Heart right ventricle (tissue), 16 donors: ENCODE measurements around the gene KNSTRN. TPM values are rescaled to one million over a fixed set of nuclear protein-coding genes. Genes with fewer than 3 reads are reported as not detected.

Experiments used
- ATAC-seq, 8 donors: fragments of 200-7000 bp; cut with Tn5 transposase; one replicate each; pipeline ENCODE4 v1.9.1; 2020; ENCODE audit warnings: mild to moderate bottlenecking in 8 of 8, moderate library complexity in 8 of 8, moderate number of reproducible peaks in 1 of 8
- DNase-seq, 2 donors: peaks; one replicate each; pipeline ENCODE4 v3.0.0-alpha.2; 2020
- H3K27ac ChIP-seq, 10 donors: fragments of 200-600 bp; sonication (generic) in 2 of 10; one replicate each; pipeline versions ENCODE4 v1.5.0 to v1.8.0; 2020 to 2022; ENCODE audit warnings: mild to moderate bottlenecking in 3 of 10
- H3K27me3 ChIP-seq, 7 donors: fragments of 200-600 bp; one replicate each; pipeline ENCODE4 v1.8.0; 2021 to 2022; ENCODE audit warnings: mild to moderate bottlenecking in 2 of 7
- H3K36me3 ChIP-seq, 9 donors: fragments of 200-600 bp; sonication (generic) in 1 of 9; one replicate each; pipeline versions ENCODE4 v1.5.0 to v1.8.0; 2020 to 2022; ENCODE audit warnings: mild to moderate bottlenecking in 2 of 9
- H3K4me1 ChIP-seq, 9 donors: fragments of 200-600 bp; sonication (generic) in 1 of 9; one replicate each; pipeline versions ENCODE4 v1.5.0 to v1.8.0; 2020 to 2022; ENCODE audit warnings: mild to moderate bottlenecking in 4 of 9
- H3K4me3 ChIP-seq, 10 donors: fragments of 200-600 bp; sonication (generic) in 2 of 10; one replicate each; pipeline versions ENCODE4 v1.5.0 to v1.8.0; 2020 to 2022; ENCODE audit warnings: mild to moderate bottlenecking in 7 of 10, moderate library complexity in 2 of 10
- H3K9me3 ChIP-seq, 11 donors: fragments of 200-600 bp in 10 of 11; sonication (generic) in 2 of 11; one replicate each; pipeline versions ENCODE4 v1.5.0 to v1.8.0; 2013 to 2022; ENCODE audit warnings: mild to moderate bottlenecking in 2 of 11, control low read depth in 1 of 11, moderate library complexity in 1 of 11
- WGBS, 2 donors: extraction: QIAGEN DNeasy Blood & Tissue Kit; methylation state at CpG; one replicate each; pipeline ENCODE4 v1.1.7; 2013; ENCODE audit warnings: inconsistent platforms in 1 of 2; 5-methylcytosine and 5-hydroxymethylcytosine counted together
- intact Hi-C, 10 donors: fragments of 100-400 bp; cut with DNase I; formaldehyde crosslinking; loops; one replicate each; pipeline versions ENCODE4 v1.11.1 to v1.14.2; 2022
- polyA plus RNA-seq, 2 donors: library from polyadenylated mRNA; stranded (reverse); fragments of 200-250 nt; gene quantifications; one replicate each; pipeline ENCODE4 v1.2.3, GENCODE V29; 2013
- total RNA-seq, 10 donors: library from RNA; stranded (reverse); fragmentation: NEBNext Ultra II Directional in 3 of 10; extraction: Animal tissue kit (Norgen Biotek cat#: 25700) in 3 of 10; gene quantifications; one replicate each; pipeline versions ENCODE4 v1.2.1 to v1.2.4, GENCODE V29; 2021 to 2023
- TF ChIP-seq, protein P1 (sequence below), 9 donors: fragments of 200-600 bp; sonication (generic) in 2 of 9; IDR thresholded peaks; one replicate each; pipeline versions ENCODE4 v1.5.0 to v1.8.0; 2021 to 2022; ENCODE audit warnings: antibody characterized with exemption in 9 of 9, mild to moderate bottlenecking in 5 of 9, moderate library complexity in 1 of 9
- donor health status: Arrhythmogenic right ventricular cardiomyopathy.
- donor health status: ischemic (EF 13 %, LVEDD 7.1; RV severe dilation, severe dysfunction).
- donor health status: healthy with polysubstance abuse.
- donor health status: DM: no; HTN: yes; CAD: no.
- donor health status: DM: no; HTN: no; CAD: no.
- donor health status: ischemic (EF 25% LVEDD 6.9; RV normal size, moderate dysfunction).
- donor health status: ischemic (EF 25% LVEDD 5.7; RV mildly dilated, moderate dysfunction).
- donor health status: healthy.
- donor health status: DM: yes; HTN: yes; CAD: no.
- donor health status: Ischemic cardiomyopathy.
- donor health status: ischemic (EF 35%, LVEDD 5.7; RV mildly dilated, moderate dysfunction).
- donor health status: nonischemic (EF 11% LVEDD 7.7; RV severe dilation, severe dysfunction).
- donor health status: DM: yes; HTN: yes; CAD: no.
- donor health status: PGD.
- donor health status: ischemic (EF 29% LVEDD 5.4; RV normal size, mild dysfunction).
- donor health status: nonischemic (EF 23%, LVEDD 6.1; RV moderate dilation, normal function).

Gene KNSTRN
- total and polyA plus RNA-seq, 12 donors: 5.3 to 16.0 (median 8.3) TPM

DNA sequence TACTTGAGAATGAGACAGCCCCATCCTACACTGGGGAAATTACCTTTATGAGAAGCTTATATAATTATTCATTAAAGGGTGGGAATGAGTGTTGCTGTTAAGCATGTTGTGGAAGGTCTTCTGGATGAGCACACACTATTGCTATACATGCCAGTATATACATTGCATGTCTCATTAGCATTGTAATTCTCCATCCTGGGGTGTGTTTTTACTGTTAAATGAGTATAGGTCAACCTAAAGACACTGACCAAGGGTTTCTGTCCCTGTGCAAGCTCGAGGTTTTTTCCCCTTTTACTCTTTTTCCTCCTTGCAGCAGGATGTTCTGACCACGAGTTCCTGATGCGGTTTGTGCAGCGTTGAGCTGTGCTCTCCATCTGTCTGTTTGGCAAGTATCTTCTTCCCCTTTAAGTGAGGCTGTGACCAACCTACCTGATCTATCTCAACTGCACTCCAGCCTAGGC is 15.9 kb downstream of the KNSTRN start:
- 71 to 85% methylated on average over 4 of the region's 4 CpGs for WGBS, 2 donors
- TF ChIP-seq, protein P1, sequence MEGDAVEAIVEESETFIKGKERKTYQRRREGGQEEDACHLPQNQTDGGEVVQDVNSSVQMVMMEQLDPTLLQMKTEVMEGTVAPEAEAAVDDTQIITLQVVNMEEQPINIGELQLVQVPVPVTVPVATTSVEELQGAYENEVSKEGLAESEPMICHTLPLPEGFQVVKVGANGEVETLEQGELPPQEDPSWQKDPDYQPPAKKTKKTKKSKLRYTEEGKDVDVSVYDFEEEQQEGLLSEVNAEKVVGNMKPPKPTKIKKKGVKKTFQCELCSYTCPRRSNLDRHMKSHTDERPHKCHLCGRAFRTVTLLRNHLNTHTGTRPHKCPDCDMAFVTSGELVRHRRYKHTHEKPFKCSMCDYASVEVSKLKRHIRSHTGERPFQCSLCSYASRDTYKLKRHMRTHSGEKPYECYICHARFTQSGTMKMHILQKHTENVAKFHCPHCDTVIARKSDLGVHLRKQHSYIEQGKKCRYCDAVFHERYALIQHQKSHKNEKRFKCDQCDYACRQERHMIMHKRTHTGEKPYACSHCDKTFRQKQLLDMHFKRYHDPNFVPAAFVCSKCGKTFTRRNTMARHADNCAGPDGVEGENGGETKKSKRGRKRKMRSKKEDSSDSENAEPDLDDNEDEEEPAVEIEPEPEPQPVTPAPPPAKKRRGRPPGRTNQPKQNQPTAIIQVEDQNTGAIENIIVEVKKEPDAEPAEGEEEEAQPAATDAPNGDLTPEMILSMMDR (IDR thresholded peaks at IDR 0.05): no peak
- H3K27ac ChIP-seq: peak overlapping the region in 2 of 10 donors; percentile 1 to 28
- peak in 3 of 8 donors; percentile 53 to 65 (median 63) for ATAC-seq
- peaks cover 0 to 11% (median 4%) of the 10 kb centered on the region in 9 donors for H3K36me3 ChIP-seq
- intact Hi-C loops: loop anchor here in 1 of 10 donors (10.0 kb wide), 1 partner anchor 184 kb away; no protein-coding TSS in a partner anchor
- no peaks in the 10 kb centered on the region for H3K27me3 ChIP-seq
- no peak for DNase-seq
- H3K9me3 ChIP-seq: no peaks in the 10 kb centered on the region
- peaks cover 0 to 28% (median 0%) of the 10 kb centered on the region in 9 donors for H3K4me1 ChIP-seq
- no peak overlapping the region for H3K4me3 ChIP-seq

DNA sequence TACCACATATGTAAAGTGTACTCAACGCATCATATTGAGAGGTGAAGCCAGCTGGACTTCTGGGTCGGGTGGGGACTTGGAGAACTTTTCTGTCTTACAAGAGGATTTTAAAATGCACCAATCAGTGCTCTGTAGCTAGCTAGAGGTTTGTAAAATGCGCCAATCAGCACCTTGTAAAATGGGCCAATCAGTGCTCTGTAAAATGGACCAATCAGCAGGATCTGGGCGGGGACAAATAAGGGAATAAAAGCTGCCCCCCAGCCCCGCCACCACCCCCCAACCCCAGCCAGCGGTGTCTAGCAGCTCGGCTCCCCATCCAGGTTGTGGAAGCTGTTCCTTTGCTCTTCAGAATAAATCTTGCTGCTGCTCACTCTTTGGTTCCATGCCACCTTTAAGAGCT is 16.8 kb downstream of the KNSTRN start:
- WGBS, 2 donors: 82 to 94% methylated on average over 7 of the region's 7 CpGs
- no peak for ATAC-seq
- Histone ChIP-seq H3K27ac (no peak overlapping the region), H3K4me3 (no peak overlapping the region), H3K27me3 (no peaks in the 10 kb centered on the region), H3K36me3 (peaks cover 0 to 2% (median 0%) of the 10 kb centered on the region in 9 donors), H3K9me3 (no peaks in the 10 kb centered on the region), H3K4me1 (peaks cover 0 to 28% (median under 1%) of the 10 kb centered on the region in 9 donors)
- intact Hi-C loops: loop anchor here in 1 of 10 donors (10.0 kb wide), 1 partner anchor 185 kb away; no protein-coding TSS in a partner anchor
- no peak for DNase-seq
- TF ChIP-seq, protein P1 (IDR thresholded peaks at IDR 0.05): no peak

DNA sequence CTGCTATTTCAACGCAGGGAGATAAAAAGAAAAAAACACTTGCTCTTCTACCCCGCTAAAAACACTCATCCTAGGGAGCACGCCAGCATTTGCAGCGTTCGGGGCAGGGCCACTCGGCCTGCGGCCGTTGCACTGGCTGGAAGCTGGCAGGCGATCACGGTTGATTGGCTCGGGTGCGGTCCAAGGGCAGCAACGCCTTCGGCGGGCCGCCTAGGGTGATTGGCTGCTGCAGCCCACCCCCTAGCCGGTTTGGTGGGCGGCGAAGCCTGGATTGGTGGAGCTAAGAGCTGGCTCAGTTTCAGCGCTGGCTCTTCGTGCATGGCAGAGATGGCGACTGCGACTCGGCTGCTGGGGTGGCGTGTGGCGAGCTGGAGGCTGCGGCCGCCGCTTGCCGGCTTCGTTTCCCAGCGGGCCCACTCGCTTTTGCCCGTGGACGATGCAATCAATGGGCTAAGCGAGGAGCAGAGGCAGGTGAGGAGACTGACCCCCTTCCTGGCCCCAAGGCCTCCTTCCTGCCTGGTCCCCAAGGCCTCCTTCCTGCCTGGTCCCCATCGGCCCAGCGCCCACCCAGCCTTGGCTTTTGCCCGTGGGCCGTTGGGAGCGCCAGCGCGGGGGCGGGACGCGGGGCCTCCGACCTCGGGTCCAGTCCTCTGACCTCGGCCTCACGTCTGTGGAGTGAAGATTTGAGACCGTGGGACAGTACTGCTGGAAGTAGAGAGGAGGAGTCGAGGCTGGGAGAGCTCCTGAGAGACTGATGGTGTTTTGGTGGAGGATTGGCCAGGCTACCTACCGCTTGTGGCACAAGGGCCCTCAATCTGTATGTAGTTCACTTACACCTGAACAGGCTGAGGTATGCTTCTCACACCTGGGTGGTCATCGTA is 23.2 kb downstream of the KNSTRN start, which contains the start of gene IVD:
IVD (plus strand) TSS at position 295 of the 881 bp plus-strand sequence; CDS start at position 328, 33 bp downstream.
- TF ChIP-seq, protein P1 (IDR thresholded peaks at IDR 0.05): no peak
- peak; percentile 99 to 100 (median 100) for ATAC-seq
- H3K27me3 ChIP-seq: no peaks in the 10 kb centered on the region
- peaks cover 0 to 33% (median 15%) of the 10 kb centered on the region in 9 donors for H3K36me3 ChIP-seq
- peaks cover 0 to 31% (median 23%) of the 10 kb centered on the region in 9 donors for H3K4me1 ChIP-seq
- peak within 1 kb of the TSS in 9 of 10 donors; percentile 62 to 87 (median 78) for H3K27ac ChIP-seq
- intact Hi-C loops: loop anchor here in 5 of 10 donors (1.0 to 5.0 kb wide), 6 partner anchors 23 to 88 kb away; partner anchors contain the start of gene KNSTRN (in 2 of the 5)
- WGBS, 2 donors: 2% methylated on average over 54 of the region's 54 CpGs
- peak; percentile 95 to 96 for DNase-seq
- peak within 1 kb of the TSS; percentile 67 to 98 (median 82) for H3K4me3 ChIP-seq
- H3K9me3 ChIP-seq: no peaks in the 10 kb centered on the region

DNA sequence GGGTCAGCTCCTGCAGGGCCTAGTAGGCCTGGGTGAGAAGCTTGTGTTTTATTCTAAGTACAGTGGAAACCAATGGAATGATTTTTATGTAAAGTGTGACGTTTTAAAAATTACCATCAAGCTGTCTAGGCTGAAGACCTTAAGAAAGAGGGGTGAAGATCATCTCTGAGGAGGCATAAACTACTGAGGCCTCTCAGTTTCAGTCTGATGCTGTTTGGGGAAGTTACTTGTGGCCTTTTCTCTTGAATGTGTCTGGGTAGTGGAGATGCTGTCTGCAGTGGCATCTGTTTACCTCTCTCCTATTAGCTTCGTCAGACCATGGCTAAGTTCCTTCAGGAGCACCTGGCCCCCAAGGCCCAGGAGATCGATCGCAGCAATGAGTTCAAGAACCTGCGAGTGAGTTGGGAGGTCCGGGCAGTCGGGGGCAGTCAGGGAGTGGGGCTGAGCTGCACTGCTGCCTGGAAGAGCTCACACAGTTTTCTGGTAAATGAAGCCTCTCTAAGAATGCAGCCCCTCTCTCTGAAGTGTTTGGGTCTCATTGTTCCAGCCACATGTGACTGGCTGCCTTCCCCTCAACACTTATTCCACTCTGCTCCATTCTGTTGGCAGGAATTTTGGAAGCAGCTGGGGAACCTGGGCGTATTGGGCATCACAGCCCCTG is 24.9 kb downstream of the KNSTRN start:
- Histone ChIP-seq H3K4me1 (peaks cover 0 to 31% (median 23%) of the 10 kb centered on the region in 9 donors), H3K9me3 (no peaks in the 10 kb centered on the region), H3K36me3 (peaks cover 0 to 50% (median 25%) of the 10 kb centered on the region in 9 donors), H3K27ac (no peak overlapping the region), H3K4me3 (no peak overlapping the region), H3K27me3 (no peaks in the 10 kb centered on the region)
- ATAC-seq (no peak), DNase-seq (no peak)
- WGBS, 2 donors: 81 to 85% methylated on average over 8 of the region's 8 CpGs
- intact Hi-C loops: loop anchor here in 3 of 10 donors (5.0 kb wide), 3 partner anchors 35 to 90 kb away; no protein-coding TSS in a partner anchor
- TF ChIP-seq, protein P1 (IDR thresholded peaks at IDR 0.05): no peak
